Measurements from ENCODE around the gene MPV17. TPM values are rescaled to one million over a fixed set of nuclear protein-coding genes. Genes with fewer than 3 reads are reported as not detected.

The MPV17 gene
- 103 and 126 TPM in 2 replicates for total RNA-seq (2014; rRNA removed; shearing (Covaris generic); ENCODE audit: low replicate concordance)

- Histone ChIP-seq H3K4me2 (ENCODE audit: low read depth, low read length, poor library complexity, severe bottlenecking) (peak within 1 kb of the TSS; percentile 98), H3K27ac (ENCODE audit: low read length) (peak within 1 kb of the TSS; percentile 84), H3K4me3 (ENCODE audit: low read length) (peak within 1 kb of the TSS; percentile 98), H3K27me3 (ENCODE audit: low read length) (no peaks in the 10 kb centered on the region), H2AFZ (ENCODE audit: low read length) (no peak within 1 kb of the TSS), H3K36me3 (ENCODE audit: insufficient read depth, low read length) (peaks cover 7% of the 10 kb centered on the region; the same call in 1 of the 2 replicates), H3K9me2 (replicated peaks; ENCODE audit: insufficient read depth, low read length) (no peaks in the 10 kb centered on the region), H4K20me1 (ENCODE audit: insufficient read depth, low read depth, low read length) (no peaks in the 10 kb centered on the region), H3K9me3 (ENCODE audit: low read length) (no peaks in the 10 kb centered on the region), H3K79me2 (ENCODE audit: low read length) (peaks cover 28% of the 10 kb centered on the region), H3K9ac (ENCODE audit: low read length) (peak within 1 kb of the TSS; percentile 96), H3K4me1 (ENCODE audit: low read length) (peaks cover 27% of the 10 kb centered on the region)
- peak; percentile 96 for DNase-seq
Observed at GRCh38 chr2:27322766-27323595, at the start of gene MPV17. Gene MPV17, minus strand, starts transcription at chr2:27323097. Its CDS starts 580 bp downstream, at chr2:27322517.

- no peaks in the 10 kb centered on the region for H4K20me1 ChIP-seq (ENCODE audit: insufficient read depth, low read depth, low read length)
- peaks cover 41% of the 10 kb centered on the region for H3K36me3 ChIP-seq (ENCODE audit: insufficient read depth, low read length)
- H3K27me3 ChIP-seq (ENCODE audit: low read length) = no peaks in the 10 kb centered on the region
- no peaks in the 10 kb centered on the region for H3K9me2 ChIP-seq (replicated peaks; ENCODE audit: insufficient read depth, low read length)
- peaks cover 48% of the 10 kb centered on the region for H3K79me2 ChIP-seq (ENCODE audit: low read length)
- H3K4me3 ChIP-seq (ENCODE audit: low read length) = peak overlapping the region; percentile 95
- no peak overlapping the region for H2AFZ ChIP-seq (ENCODE audit: low read length)
- peak overlapping the region; percentile 100 for H3K4me2 ChIP-seq (ENCODE audit: low read depth, low read length, poor library complexity, severe bottlenecking)
- peak overlapping the region; percentile 97 for H3K9ac ChIP-seq (ENCODE audit: low read length)
- H3K9me3 ChIP-seq (ENCODE audit: low read length) = no peaks in the 10 kb centered on the region
- peaks cover 32% of the 10 kb centered on the region for H3K4me1 ChIP-seq (ENCODE audit: low read length)
- DNase-seq = peak; percentile 92
- peak overlapping the region; percentile 87 for H3K27ac ChIP-seq (ENCODE audit: low read length)
Observed at GRCh38 chr2:27370816-27371620, 48.1 kb upstream of the MPV17 start.

DNA sequence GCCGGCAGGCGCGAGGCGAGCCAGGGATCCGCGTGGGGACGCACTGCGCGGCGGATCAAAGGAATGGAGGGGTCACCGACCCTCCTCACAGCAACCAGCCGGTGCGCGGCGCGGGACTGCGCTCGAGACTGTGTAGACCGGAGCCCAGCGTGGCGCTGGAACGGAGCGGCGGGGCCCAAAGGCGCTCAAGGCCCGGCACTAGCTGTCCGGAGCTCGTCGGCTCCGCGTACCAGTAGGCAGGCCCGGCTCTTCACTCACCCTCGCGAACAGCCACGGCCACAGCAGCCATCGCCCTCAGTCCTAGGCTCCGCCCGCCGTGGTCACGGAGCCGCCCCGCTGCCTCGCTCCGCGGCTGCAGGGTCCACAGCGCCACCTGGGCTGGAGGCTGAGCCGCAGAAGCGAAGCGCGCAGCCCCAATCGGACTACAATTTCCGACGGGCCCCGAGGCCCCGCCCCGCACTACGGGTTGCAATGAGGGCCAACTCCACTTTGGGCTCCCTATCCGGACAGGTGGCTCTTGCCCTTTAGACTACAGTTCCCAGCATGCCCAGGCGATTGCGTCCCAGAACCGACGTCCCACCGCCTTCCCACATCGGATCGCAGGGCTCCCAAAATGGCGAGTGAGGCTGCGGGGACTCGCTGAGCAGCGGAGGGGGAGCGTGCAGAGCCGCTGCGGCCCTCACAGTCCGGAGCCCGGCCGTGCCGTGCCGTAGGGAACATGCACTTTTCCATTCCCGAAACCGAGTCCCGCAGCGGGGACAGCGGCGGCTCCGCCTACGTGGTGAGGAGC is 47.3 kb upstream of the MPV17 start, which contains the start of the genes EIF2B4 and SNX17:
TSS of gene EIF2B4 (minus strand) at position 313 of the 790 bp plus-strand sequence. CDS start at position 289, 24 bp downstream.
TSS of gene SNX17 (plus strand) at position 591 of the 790 bp plus-strand sequence. CDS start at position 719, 128 bp downstream.
- peak within 1 kb of the TSS; percentile 100 for H3K4me2 ChIP-seq (ENCODE audit: low read depth, low read length, poor library complexity, severe bottlenecking)
- no peaks in the 10 kb centered on the region for H4K20me1 ChIP-seq (ENCODE audit: insufficient read depth, low read depth, low read length)
- peak within 1 kb of the TSS; percentile 97 for H3K9ac ChIP-seq (ENCODE audit: low read length)
- peak within 1 kb of the TSS; percentile 79; the same call in 1 of the 2 replicates for H2AFZ ChIP-seq (ENCODE audit: low read length)
- peaks cover 48% of the 10 kb centered on the region for H3K79me2 ChIP-seq (ENCODE audit: low read length)
- no peaks in the 10 kb centered on the region for H3K27me3 ChIP-seq (ENCODE audit: low read length)
- peak; percentile 100 for DNase-seq
- H3K4me3 ChIP-seq (ENCODE audit: low read length) = peak within 1 kb of the TSS; percentile 95
- peaks cover 38% of the 10 kb centered on the region for H3K36me3 ChIP-seq (ENCODE audit: insufficient read depth, low read length)
- peaks cover 32% of the 10 kb centered on the region for H3K4me1 ChIP-seq (ENCODE audit: low read length)
- H3K9me3 ChIP-seq (ENCODE audit: low read length) = no peaks in the 10 kb centered on the region
- H3K9me2 ChIP-seq (replicated peaks; ENCODE audit: insufficient read depth, low read length) = no peaks in the 10 kb centered on the region
- peak within 1 kb of the TSS; percentile 87 for H3K27ac ChIP-seq (ENCODE audit: low read length)

- H2AFZ ChIP-seq (ENCODE audit: low read length) = peak overlapping the region; percentile 79; the same call in 1 of the 2 replicates
Observed at GRCh38 chr2:27369471-27370025, 46.7 kb upstream of the MPV17 start.

GRCh38 chr2:27363933-27364332 is 41.0 kb upstream of the MPV17 start:
- H3K4me2 ChIP-seq (ENCODE audit: low read depth, low read length, poor library complexity, severe bottlenecking) = no peak overlapping the region
- H3K9me3 ChIP-seq (ENCODE audit: low read length) = no peaks in the 10 kb centered on the region
- H4K20me1 ChIP-seq (ENCODE audit: insufficient read depth, low read depth, low read length) = no peaks in the 10 kb centered on the region
- peaks cover 36% of the 10 kb centered on the region for H3K36me3 ChIP-seq (ENCODE audit: insufficient read depth, low read length)
- DNase-seq = no peak
- H3K9me2 ChIP-seq (replicated peaks; ENCODE audit: insufficient read depth, low read length) = no peaks in the 10 kb centered on the region
- H3K4me1 ChIP-seq (ENCODE audit: low read length) = peaks cover 9% of the 10 kb centered on the region
- no peak overlapping the region for H2AFZ ChIP-seq (ENCODE audit: low read length)
- H3K27me3 ChIP-seq (ENCODE audit: low read length) = no peaks in the 10 kb centered on the region
- peaks cover 6% of the 10 kb centered on the region for H3K79me2 ChIP-seq (ENCODE audit: low read length)
- no peak overlapping the region for H3K27ac ChIP-seq (ENCODE audit: low read length)
- no peak overlapping the region for H3K4me3 ChIP-seq (ENCODE audit: low read length)
- H3K9ac ChIP-seq (ENCODE audit: low read length) = no peak overlapping the region

More at GRCh38 chr2:27369471-27370025, 46.7 kb upstream of the MPV17 start:
- Histone ChIP-seq H3K36me3 (ENCODE audit: insufficient read depth, low read length) (peaks cover 40% of the 10 kb centered on the region), H3K4me2 (ENCODE audit: low read depth, low read length, poor library complexity, severe bottlenecking) (peak overlapping the region; percentile 99), H3K27ac (ENCODE audit: low read length) (peak overlapping the region; percentile 59), H3K9me2 (replicated peaks; ENCODE audit: insufficient read depth, low read length) (no peaks in the 10 kb centered on the region), H3K9me3 (ENCODE audit: low read length) (no peaks in the 10 kb centered on the region), H3K4me3 (ENCODE audit: low read length) (peak overlapping the region; percentile 95), H3K4me1 (ENCODE audit: low read length) (peaks cover 32% of the 10 kb centered on the region), H4K20me1 (ENCODE audit: insufficient read depth, low read depth, low read length) (no peaks in the 10 kb centered on the region), H3K79me2 (ENCODE audit: low read length) (peaks cover 48% of the 10 kb centered on the region), H3K27me3 (ENCODE audit: low read length) (no peaks in the 10 kb centered on the region), H3K9ac (ENCODE audit: low read length) (peak overlapping the region; percentile 92)
- DNase-seq = no peak

DNA sequence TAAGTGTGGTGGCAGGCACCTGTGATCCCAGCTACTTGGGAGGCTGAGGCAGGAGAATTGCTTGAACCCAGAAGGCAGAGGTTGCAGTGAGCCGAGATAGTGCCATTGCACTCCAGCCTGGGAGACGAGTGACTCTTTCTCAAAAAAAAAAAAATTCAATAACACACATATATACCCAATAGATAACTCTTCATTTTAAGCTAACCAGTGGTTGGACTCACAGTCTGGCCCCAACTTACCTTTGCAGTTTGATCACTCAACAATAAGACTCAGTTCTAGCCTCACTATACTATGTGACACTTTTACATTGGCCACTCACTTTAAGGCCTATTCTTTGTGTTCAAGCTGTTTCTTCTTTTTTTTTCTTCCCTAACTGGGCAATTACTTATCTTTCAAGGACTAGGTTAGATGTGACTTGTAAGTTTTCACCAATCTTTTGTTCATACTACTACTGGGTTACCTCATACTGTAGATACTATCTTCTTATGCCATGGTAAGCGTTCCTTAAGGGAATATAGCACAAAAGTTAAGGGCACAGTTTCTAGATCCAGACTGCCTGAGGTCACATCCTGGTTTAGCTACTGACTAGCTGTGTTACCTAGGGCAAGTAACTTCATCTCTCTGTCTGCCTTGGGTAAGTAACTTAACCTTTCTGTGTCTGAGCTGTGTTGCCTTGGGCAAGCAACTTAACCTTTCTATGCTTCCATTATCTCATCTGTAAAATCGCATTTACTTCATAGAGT is 40.0 kb upstream of the MPV17 start:
- Histone ChIP-seq H2AFZ (ENCODE audit: low read length) (no peak overlapping the region), H3K27ac (ENCODE audit: low read length) (no peak overlapping the region), H3K9me3 (ENCODE audit: low read length) (no peaks in the 10 kb centered on the region), H3K4me3 (ENCODE audit: low read length) (no peak overlapping the region), H3K4me2 (ENCODE audit: low read depth, low read length, poor library complexity, severe bottlenecking) (no peak overlapping the region), H3K9me2 (replicated peaks; ENCODE audit: insufficient read depth, low read length) (no peaks in the 10 kb centered on the region), H3K27me3 (ENCODE audit: low read length) (no peaks in the 10 kb centered on the region), H3K9ac (ENCODE audit: low read length) (no peak overlapping the region), H3K79me2 (ENCODE audit: low read length) (peaks cover 8% of the 10 kb centered on the region), H3K36me3 (ENCODE audit: insufficient read depth, low read length) (peaks cover 38% of the 10 kb centered on the region), H4K20me1 (ENCODE audit: insufficient read depth, low read depth, low read length) (no peaks in the 10 kb centered on the region), H3K4me1 (ENCODE audit: low read length) (peaks cover 4% of the 10 kb centered on the region)
- no peak for DNase-seq

All from Karpas-422 (cell line).